H1 (cell line): ENCODE measurements around the gene ZNF845. TPM values are rescaled to one million over a fixed set of nuclear protein-coding genes. Genes with fewer than 3 reads are reported as not detected.
A peak's percentile ranks its signal among the peaks of the same experiment; 100 is the strongest.

Experiments used
- CTCF ChIA-PET: fragments of 300-600 bp; sonication (Branson Sonifier 250); formaldehyde crosslinking; loops from one replicate; lab custom pipeline; 2021; ENCODE audit not compliant: partially characterized antibody; lab: Charles Lee
- POLR2A ChIA-PET: fragments of 300-600 bp; sonication (Branson Sonifier 250); formaldehyde crosslinking; loops from one replicate; lab custom pipeline; 2021; ENCODE audit warnings: inconsistent platforms; ENCODE audit not compliant: partially characterized antibody; lab: Charles Lee
- DNase-seq, 2 experiments: peaks; one replicate each; pipeline versions ENCODE4 v3.0.0 to v3.0.0-alpha.2; 2010 to 2022; ENCODE audit warnings: low spot score in 2 of 2, low read depth in 1 of 2, mixed read lengths in 1 of 2
- FAIRE-seq: peaks from 2 replicates; lab custom pipeline; 2011; peaks lifted over from hg19 to GRCh38; lab: Jason Lieb, UNC
- H2AFZ ChIP-seq: 2 replicates; pipeline ENCODE4 v1.8.1; 2012; ENCODE audit warnings: low read length, inconsistent platforms
- H2AK5ac ChIP-seq: 2 replicates; pipeline ENCODE4 v1.6.1; 2013; ENCODE audit warnings: low read depth, low read length
- H2BK120ac ChIP-seq: replicated peaks from 2 replicates; pipeline ENCODE3; 2013; ENCODE audit warnings: low read depth, low read length, inconsistent platforms
- H2BK12ac ChIP-seq: 2 replicates; pipeline ENCODE4 v1.6.1; 2013; ENCODE audit warnings: low read depth, low read length
- H2BK15ac ChIP-seq: 2 replicates; pipeline ENCODE4 v1.6.1; 2013; ENCODE audit warnings: low read length
- H2BK20ac ChIP-seq: 2 replicates; pipeline ENCODE4 v1.6.1; 2013; ENCODE audit warnings: low read length
- H2BK5ac ChIP-seq: 2 replicates; pipeline ENCODE4 v1.6.1; 2013; ENCODE audit warnings: low read depth, low read length
- H3K14ac ChIP-seq: 2 replicates; pipeline ENCODE4 v1.6.1; 2013; ENCODE audit warnings: inconsistent platforms; ENCODE audit not compliant: insufficient read length
- H3K18ac ChIP-seq: 2 replicates; pipeline ENCODE4 v1.6.1; 2013; ENCODE audit warnings: low read length; ENCODE audit errors: extremely low read depth
- H3K23ac ChIP-seq: 2 replicates; pipeline ENCODE4 v1.6.1; 2013; ENCODE audit warnings: inconsistent platforms; ENCODE audit not compliant: insufficient read length
- H3K23me2 ChIP-seq: 2 replicates; pipeline ENCODE4 v1.6.1; 2013; ENCODE audit warnings: low read depth, low read length
- H3K27ac ChIP-seq: 2 replicates; pipeline ENCODE4 v1.6.1; 2011; ENCODE audit warnings: low read depth, low read length, inconsistent platforms
- H3K27me3 ChIP-seq, 4 experiments: replicated peaks in 1 of 4; 1 replicate in 1 of 4; 2 replicates in 3 of 4; pipeline versions ENCODE4 v1.6.1 to v1.8.1; 2011 to 2013; ENCODE audit warnings: low read length in 3 of 4, mild to moderate bottlenecking in 3 of 4, inconsistent platforms in 2 of 4, mixed read lengths in 2 of 4, moderate library complexity in 1 of 4; ENCODE audit not compliant: control insufficient read depth in 3 of 4, insufficient read depth in 3 of 4; ENCODE audit errors: extremely low read depth in 1 of 4
- H3K36me3 ChIP-seq, 4 experiments: 2 replicates each; pipeline versions ENCODE4 v1.6.1 to v1.8.1; 2011 to 2013; ENCODE audit warnings: mild to moderate bottlenecking in 4 of 4, low read length in 3 of 4, moderate library complexity in 2 of 4, control low read depth in 1 of 4, inconsistent platforms in 1 of 4; ENCODE audit not compliant: insufficient read depth in 4 of 4, control insufficient read depth in 2 of 4
- H3K4ac ChIP-seq: replicated peaks from 2 replicates; pipeline ENCODE3; 2013; ENCODE audit warnings: low read length, low read depth, mixed read lengths, inconsistent platforms; ENCODE audit not compliant: insufficient read length
- H3K4me1 ChIP-seq, 4 experiments: replicated peaks in 1 of 4; 1 replicate in 1 of 4; 2 replicates in 3 of 4; pipeline versions ENCODE4 v1.6.1 to v1.8.1; 2011 to 2013; ENCODE audit warnings: low read length in 3 of 4, inconsistent platforms in 2 of 4, mixed read lengths in 1 of 4; ENCODE audit not compliant: insufficient read depth in 4 of 4, control insufficient read depth in 3 of 4
- H3K4me2 ChIP-seq, 2 experiments: 2 replicates each; pipeline versions ENCODE4 v1.6.1 to v1.8.1; 2011 to 2013; ENCODE audit warnings: low read depth in 2 of 2, low read length in 2 of 2, control low read depth in 1 of 2, inconsistent platforms in 1 of 2, mild to moderate bottlenecking in 1 of 2; ENCODE audit not compliant: insufficient read depth in 1 of 2
- H3K4me3 ChIP-seq, 4 experiments: fragments of 200-600, 300-600 bp in 1 of 4; sonication (generic), shearing (Covaris generic), sonication (Bioruptor Twin) in 1 of 4; 2 replicates each; pipeline versions ENCODE4 v1.5.1 to v1.8.1; 2011 to 2016; ENCODE audit warnings: low read length in 4 of 4, low read depth in 3 of 4, control low read depth in 2 of 4, inconsistent platforms in 2 of 4, mild to moderate bottlenecking in 2 of 4, mixed read lengths in 1 of 4, moderate library complexity in 1 of 4; ENCODE audit not compliant: insufficient read depth in 2 of 4; ENCODE audit errors: extremely low read depth in 1 of 4
- H3K56ac ChIP-seq: replicated peaks from 2 replicates; pipeline ENCODE3; 2013; ENCODE audit warnings: low read depth, mild to moderate bottlenecking, mixed read lengths, low read length, inconsistent platforms; ENCODE audit not compliant: insufficient read length
- H3K79me1 ChIP-seq: 2 replicates; pipeline ENCODE4 v1.6.1; 2013; ENCODE audit warnings: low read depth, low read length, control low read depth
- H3K79me2 ChIP-seq, 2 experiments: 2 replicates each; pipeline versions ENCODE4 v1.6.1 to v1.8.1; 2012 to 2013; ENCODE audit warnings: low read length in 2 of 2, mild to moderate bottlenecking in 2 of 2, inconsistent platforms in 1 of 2; ENCODE audit not compliant: insufficient read depth in 2 of 2, control insufficient read depth in 1 of 2
- H3K9ac ChIP-seq, 4 experiments: replicated peaks in 1 of 4; 1 replicate in 1 of 4; 2 replicates in 3 of 4; pipeline versions ENCODE4 v1.6.1 to v1.8.1; 2011 to 2013; ENCODE audit warnings: low read depth in 3 of 4, low read length in 3 of 4, control low read depth in 2 of 4, mild to moderate bottlenecking in 2 of 4, moderate library complexity in 2 of 4, inconsistent platforms in 1 of 4; ENCODE audit errors: extremely low read depth in 1 of 4
- H3K9me3 ChIP-seq, 2 experiments: 2 replicates each; pipeline versions ENCODE4 v1.6.1 to v1.8.1; 2012 to 2013; ENCODE audit warnings: mild to moderate bottlenecking in 2 of 2, moderate library complexity in 2 of 2, control low read depth in 1 of 2, inconsistent platforms in 1 of 2, low read depth in 1 of 2, low read length in 1 of 2, mixed read lengths in 1 of 2; ENCODE audit not compliant: insufficient read depth in 2 of 2
- H4K20me1 ChIP-seq, 2 experiments: replicated peaks in 1 of 2; 2 replicates each; pipeline versions ENCODE3 to v1.8.1; 2011 to 2013; ENCODE audit warnings: inconsistent platforms in 2 of 2, low read length in 2 of 2, mild to moderate bottlenecking in 1 of 2; ENCODE audit not compliant: insufficient read depth in 2 of 2, control insufficient read depth in 1 of 2
- H4K5ac ChIP-seq: 2 replicates; pipeline ENCODE4 v1.6.1; 2013; ENCODE audit warnings: low read length, low read depth, mixed read lengths, inconsistent platforms; ENCODE audit not compliant: insufficient read length
- H4K8ac ChIP-seq: 2 replicates; pipeline ENCODE4 v1.8.0; 2013; ENCODE audit warnings: mild to moderate bottlenecking, moderate library complexity, low read length, inconsistent platforms; ENCODE audit not compliant: insufficient read depth; ENCODE audit errors: extremely low read depth
- H4K91ac ChIP-seq: replicated peaks from 2 replicates; pipeline ENCODE3; 2013; ENCODE audit warnings: low read length, mixed read lengths, inconsistent platforms; ENCODE audit not compliant: insufficient read length
- BCL11A ChIP-seq, 2 experiments: IDR thresholded peaks; one replicate each; pipeline ENCODE4 v1.6.1; 2011; ENCODE audit warnings: low read depth in 2 of 2, low read length in 2 of 2, mild to moderate bottlenecking in 2 of 2
- RAD21 ChIP-seq, 2 experiments: IDR thresholded peaks in 1 of 2; conservative IDR thresholded peaks in 1 of 2; 2 replicates each; pipeline ENCODE4 v1.6.1; 2011; ENCODE audit warnings: low read depth in 2 of 2, low read length in 2 of 2, improper control_type of control experiment in 1 of 2, inconsistent platforms in 1 of 2, mild to moderate bottlenecking in 1 of 2, moderate library complexity in 1 of 2
- ZNF274 ChIP-seq: IDR thresholded peaks from 2 replicates; pipeline ENCODE4 v1.7.0; 2012; ENCODE audit warnings: low read length, borderline replicate concordance; ENCODE audit errors: extremely low read depth
- WGBS, 2 experiments: shearing (Covaris generic) in 1 of 2; methylation state at CpG; one replicate each; pipeline versions ENCODE4 v1.1.6 to v1.1.7; 2013 to 2015; ENCODE audit warnings: low lambda C conversion rate in 2 of 2, mixed read lengths in 2 of 2, inconsistent platforms in 1 of 2, low coverage in 1 of 2, missing lambda C conversion rate in 1 of 2; ENCODE audit not compliant: insufficient replicate concordance in 2 of 2, insufficient coverage in 1 of 2, insufficient read length in 1 of 2; ENCODE audit errors: extremely low coverage in 1 of 2, missing lambda C conversion rate in 1 of 2; 5-methylcytosine and 5-hydroxymethylcytosine counted together
- polyA plus RNA-seq, 7 experiments: library from polyadenylated mRNA; depleted of rRNA in 3 of 7; stranded (reverse) in 5 of 7; unstranded in 2 of 7; fragments of >200 nt in 5 of 7; fragments of 200-250 nt in 2 of 7; gene quantifications; 1 replicate in 5 of 7; 2 replicates in 1 of 7; 4 replicates in 1 of 7; pipeline versions ENCODE4 v1.2.1 to v1.2.3, GENCODE V29; 2011 to 2013; ENCODE audit warnings: missing spikeins in 2 of 7, mixed read lengths in 2 of 7
- total RNA-seq: library from RNA; stranded (reverse); fragmentation: NEBNext Ultra II Directional; extraction: Animal tissue kit (Norgen Biotek cat#: 25700); gene quantifications from 2 replicates; pipeline ENCODE4 v1.2.1, GENCODE V29; 2021

Gene ZNF845
- total and polyA plus RNA-seq, 2 of the 8 experiments (the other 6 are each of a cell fraction or from before 2014, with no cell fraction given) = 3.6 to 22.5 TPM

GRCh38 chr19:53381376-53381775 lies 47.8 kb downstream of the ZNF845 start:
- no peaks in the 10 kb centered on the region for H3K79me1 ChIP-seq
- no peak overlapping the region for H3K18ac ChIP-seq
- H4K20me1 ChIP-seq = no peaks in the 10 kb centered on the region
- no peaks in the 10 kb centered on the region for H3K27me3 ChIP-seq
- no peak overlapping the region for H4K91ac ChIP-seq
- no peak overlapping the region for H2BK20ac ChIP-seq
- H3K79me2 ChIP-seq = no peaks in the 10 kb centered on the region
- H2AK5ac ChIP-seq = no peak overlapping the region
- 100% methylated on average over 3 of the region's 3 CpGs; no CpG with 5 or more reads in 1 of the 2 experiments for WGBS, 2 experiments
- no peak overlapping the region for H4K5ac ChIP-seq
- ChIA-PET POLR2A (interaction anchor here (1.1 kb wide), 1 partner anchor 8 kb away, joined by 3 read pairs; no protein-coding TSS in a partner anchor), CTCF (no interaction called here)
- no peak overlapping the region for H2BK15ac ChIP-seq
- no peak overlapping the region for H3K4ac ChIP-seq
- H3K14ac ChIP-seq = no peak overlapping the region
- no peak overlapping the region for H3K56ac ChIP-seq
- no peaks in the 10 kb centered on the region for H3K4me1 ChIP-seq
- H2AFZ ChIP-seq = no peak overlapping the region
- FAIRE-seq (peak; percentile 55), DNase-seq (no peak)
- H3K23ac ChIP-seq = no peak overlapping the region
- TF ChIP-seq RAD21 (IDR thresholded peaks at IDR 0.05 in 1 of 2, conservative IDR thresholded peaks at IDR 0.05 in 1 of 2; ENCODE audit: low read depth in 2 of 2, low read length in 2 of 2) (no peak), ZNF274 (peak; percentile 42; the same call in 1 of the 2 replicates), BCL11A (IDR thresholded peaks at IDR 0.05; ENCODE audit: low read depth in 2 of 2, low read length in 2 of 2) (no peak)
- H3K4me3 ChIP-seq = no peak overlapping the region
- H3K23me2 ChIP-seq = no peaks in the 10 kb centered on the region
- H3K27ac ChIP-seq = no peak overlapping the region
- H2BK12ac ChIP-seq = no peak overlapping the region
- peaks cover 4 to 86% (median 59%) of the 10 kb centered on the region in 4 experiments; a peak in 7 of 8 replicates for H3K36me3 ChIP-seq
- H3K4me2 ChIP-seq = no peak overlapping the region
- H3K9me3 ChIP-seq = peaks cover 31 to 41% of the 10 kb centered on the region in 2 experiments
- no peak overlapping the region for H2BK120ac ChIP-seq
- no peak overlapping the region for H3K9ac ChIP-seq
- no peak overlapping the region for H4K8ac ChIP-seq
- H2BK5ac ChIP-seq = no peak overlapping the region
